HG02571 (cell line): ENCODE data around the gene FGF9.

Experiments
- ATAC-seq: cut with Tn5 transposase; IDR thresholded peaks from one replicate; pipeline ENCODE4 v1.9.1; 2021; ENCODE audit warnings: mild to moderate bottlenecking, moderate library complexity; ENCODE audit not compliant: unreplicated experiment

Gene FGF9

GRCh38 chr13:21703846-21704245, 33.0 kb downstream of the FGF9 start:
- ATAC-seq: no peak

GRCh38 chr13:21707586-21707985, 36.7 kb downstream of the FGF9 start:
- no peak for ATAC-seq

- no peak for ATAC-seq
Observed at GRCh38 chr13:21709697-21710096, 38.8 kb downstream of the FGF9 start.

- ATAC-seq: no peak
Observed at GRCh38 chr13:21710163-21710562, 39.3 kb downstream of the FGF9 start.

GRCh38 chr13:21717817-21718216, 46.9 kb downstream of the FGF9 start:
- no peak for ATAC-seq

GRCh38 chr13:21719463-21719862, 48.6 kb downstream of the FGF9 start:
- ATAC-seq: no peak

GRCh38 chr13:21723807-21724505, 53.1 kb downstream of the FGF9 start:
- no peak for ATAC-seq

- no peak for ATAC-seq
Observed at GRCh38 chr13:21730186-21730880, 59.5 kb downstream of the FGF9 start.

- no peak for ATAC-seq
Observed at GRCh38 chr13:21733475-21734263, 62.8 kb downstream of the FGF9 start.

GRCh38 chr13:21734961-21735360, 64.1 kb downstream of the FGF9 start:
- ATAC-seq: no peak

GRCh38 chr13:21735701-21736401, 65.0 kb downstream of the FGF9 start:
- no peak for ATAC-seq

GRCh38 chr13:21736926-21737325, 66.1 kb downstream of the FGF9 start:
- no peak for ATAC-seq

- ATAC-seq: no peak
Observed at GRCh38 chr13:21738630-21739029, 67.8 kb downstream of the FGF9 start.

GRCh38 chr13:21739771-21740170, 68.9 kb downstream of the FGF9 start:
- no peak for ATAC-seq

- no peak for ATAC-seq
Observed at GRCh38 chr13:21741396-21741979, 70.6 kb downstream of the FGF9 start.

- ATAC-seq: no peak
Observed at GRCh38 chr13:21742096-21742495, 71.2 kb downstream of the FGF9 start.

- no peak for ATAC-seq
Observed at GRCh38 chr13:21744149-21744548, 73.3 kb downstream of the FGF9 start.

- no peak for ATAC-seq
Observed at GRCh38 chr13:21745307-21745706, 74.4 kb downstream of the FGF9 start.

- ATAC-seq: no peak
Observed at GRCh38 chr13:21747456-21747855, 76.6 kb downstream of the FGF9 start.

GRCh38 chr13:21748166-21748565, 77.3 kb downstream of the FGF9 start:
- no peak for ATAC-seq

- ATAC-seq: no peak
Observed at GRCh38 chr13:21749410-21749809, 78.5 kb downstream of the FGF9 start.
